Measurements from ENCODE around the gene RAE1. TPM values are rescaled to one million over a fixed set of nuclear protein-coding genes. Genes with fewer than 3 reads are reported as not detected.
A peak's percentile ranks its signal among the peaks of the same experiment; 100 is the strongest.

The RAE1 gene
- total RNA-seq, 4 donors from 2014 or later, result 24.4 to 42.7 (median 28.3) TPM

DNA sequence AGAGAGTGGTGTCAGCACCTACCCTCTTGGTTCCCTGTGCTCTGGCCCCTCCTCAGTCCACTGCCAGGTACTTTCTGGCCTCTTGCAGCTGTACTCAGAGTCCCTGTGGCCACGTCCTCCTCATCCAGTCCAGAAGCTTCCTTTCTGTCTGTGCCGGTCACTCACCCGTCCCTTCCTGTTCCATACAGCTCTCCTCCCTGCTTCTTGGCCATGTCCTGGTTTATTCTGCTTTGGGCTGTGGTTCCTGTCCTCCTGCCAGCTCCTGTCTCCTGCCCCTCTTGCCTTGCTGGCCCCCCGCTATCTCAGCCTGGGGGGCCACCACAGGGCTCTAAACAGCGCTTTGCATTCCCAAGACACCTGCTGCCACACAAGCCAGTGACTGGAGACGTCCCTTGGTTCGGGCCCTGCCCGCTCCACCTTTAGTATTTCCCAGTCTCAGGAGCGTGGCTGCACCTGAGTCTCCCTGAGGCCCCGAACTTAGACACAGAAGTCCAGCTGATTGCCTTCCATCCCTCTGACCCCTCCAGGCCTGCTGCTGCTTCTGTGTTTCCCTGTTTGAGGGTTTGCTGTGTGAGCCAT lies 24.7 kb downstream of the RAE1 start:
- H3K36me3 ChIP-seq, result peaks cover 4 to 60% (median 10%) of the 10 kb centered on the region in 3 donors
- WGBS, 2 donors, result 87 to 89% methylated on average over 9 to 10 of the region's 10 CpGs
- no peaks in the 10 kb centered on the region for H3K27me3 ChIP-seq
- peak overlapping the region in 1 of 4 donors; percentile 8 for H3K4me3 ChIP-seq
- peak overlapping the region; percentile 1 to 65 (median 30) for H3K27ac ChIP-seq
- intact Hi-C loops (cut with DNase I), result no loop called here
- TF ChIP-seq POLR2A (IDR thresholded peaks at IDR 0.05), result no peak
- TF ChIP-seq, protein P1, sequence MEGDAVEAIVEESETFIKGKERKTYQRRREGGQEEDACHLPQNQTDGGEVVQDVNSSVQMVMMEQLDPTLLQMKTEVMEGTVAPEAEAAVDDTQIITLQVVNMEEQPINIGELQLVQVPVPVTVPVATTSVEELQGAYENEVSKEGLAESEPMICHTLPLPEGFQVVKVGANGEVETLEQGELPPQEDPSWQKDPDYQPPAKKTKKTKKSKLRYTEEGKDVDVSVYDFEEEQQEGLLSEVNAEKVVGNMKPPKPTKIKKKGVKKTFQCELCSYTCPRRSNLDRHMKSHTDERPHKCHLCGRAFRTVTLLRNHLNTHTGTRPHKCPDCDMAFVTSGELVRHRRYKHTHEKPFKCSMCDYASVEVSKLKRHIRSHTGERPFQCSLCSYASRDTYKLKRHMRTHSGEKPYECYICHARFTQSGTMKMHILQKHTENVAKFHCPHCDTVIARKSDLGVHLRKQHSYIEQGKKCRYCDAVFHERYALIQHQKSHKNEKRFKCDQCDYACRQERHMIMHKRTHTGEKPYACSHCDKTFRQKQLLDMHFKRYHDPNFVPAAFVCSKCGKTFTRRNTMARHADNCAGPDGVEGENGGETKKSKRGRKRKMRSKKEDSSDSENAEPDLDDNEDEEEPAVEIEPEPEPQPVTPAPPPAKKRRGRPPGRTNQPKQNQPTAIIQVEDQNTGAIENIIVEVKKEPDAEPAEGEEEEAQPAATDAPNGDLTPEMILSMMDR (IDR thresholded peaks at IDR 0.05), result no peak
- no peaks in the 10 kb centered on the region for H3K4me1 ChIP-seq
- no peak for DNase-seq
- H3K9me3 ChIP-seq, result no peaks in the 10 kb centered on the region

DNA sequence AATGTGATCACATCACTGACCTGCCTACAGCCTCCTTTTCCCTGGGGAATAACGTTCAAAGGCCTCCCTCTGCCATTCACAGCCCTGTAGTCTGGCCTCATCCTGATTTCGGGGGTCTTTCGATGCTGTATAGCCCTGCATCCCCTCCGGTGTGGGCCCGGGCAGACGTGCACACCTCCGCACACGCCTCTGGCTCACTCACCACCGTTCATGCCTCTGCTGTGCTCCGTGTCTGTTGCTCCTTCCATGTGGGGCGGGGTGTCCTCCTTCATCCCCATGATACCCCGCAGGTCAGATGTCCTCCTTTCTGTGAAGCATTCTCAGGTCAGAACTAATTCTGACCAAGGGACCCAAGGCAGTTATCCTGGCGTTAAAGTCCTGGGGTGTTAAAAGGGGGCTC lies 26.3 kb downstream of the RAE1 start:
- WGBS, 2 donors, result 84 to 85% methylated on average over 12 to 13 of the region's 13 CpGs
- Histone ChIP-seq H3K27me3 (no peaks in the 10 kb centered on the region), H3K36me3 (peaks cover 0 to 52% (median 15%) of the 10 kb centered on the region in 3 donors), H3K4me1 (no peaks in the 10 kb centered on the region), H3K27ac (no peak overlapping the region), H3K9me3 (no peaks in the 10 kb centered on the region), H3K4me3 (no peak overlapping the region)
- intact Hi-C loops (cut with DNase I), result no loop called here
- TF ChIP-seq, protein P1 (IDR thresholded peaks at IDR 0.05), result no peak
- no peak for TF ChIP-seq POLR2A (IDR thresholded peaks at IDR 0.05)
- no peak for DNase-seq

DNA sequence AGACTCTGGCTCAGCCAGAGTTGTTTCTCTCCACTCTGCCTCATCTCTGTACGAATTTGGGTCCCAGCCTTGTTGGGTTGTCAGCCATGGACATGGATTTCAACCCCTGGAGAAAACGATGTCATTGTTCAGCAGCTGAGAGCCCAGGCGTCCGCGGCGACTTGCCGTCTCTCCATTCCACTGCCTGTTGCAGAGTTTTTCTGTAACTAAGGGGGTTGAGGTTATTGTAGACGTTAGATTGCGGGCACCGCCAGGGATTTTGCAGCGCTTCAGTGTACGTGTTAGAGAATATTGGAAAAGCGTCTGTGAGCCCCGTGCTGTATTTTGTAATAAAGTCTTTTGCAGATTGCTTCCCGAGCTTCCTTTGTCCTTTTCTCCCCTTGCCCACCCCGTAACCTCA lies 27.1 kb downstream of the RAE1 start:
- peaks cover 0 to 48% (median 15%) of the 10 kb centered on the region in 3 donors for H3K36me3 ChIP-seq

DNA sequence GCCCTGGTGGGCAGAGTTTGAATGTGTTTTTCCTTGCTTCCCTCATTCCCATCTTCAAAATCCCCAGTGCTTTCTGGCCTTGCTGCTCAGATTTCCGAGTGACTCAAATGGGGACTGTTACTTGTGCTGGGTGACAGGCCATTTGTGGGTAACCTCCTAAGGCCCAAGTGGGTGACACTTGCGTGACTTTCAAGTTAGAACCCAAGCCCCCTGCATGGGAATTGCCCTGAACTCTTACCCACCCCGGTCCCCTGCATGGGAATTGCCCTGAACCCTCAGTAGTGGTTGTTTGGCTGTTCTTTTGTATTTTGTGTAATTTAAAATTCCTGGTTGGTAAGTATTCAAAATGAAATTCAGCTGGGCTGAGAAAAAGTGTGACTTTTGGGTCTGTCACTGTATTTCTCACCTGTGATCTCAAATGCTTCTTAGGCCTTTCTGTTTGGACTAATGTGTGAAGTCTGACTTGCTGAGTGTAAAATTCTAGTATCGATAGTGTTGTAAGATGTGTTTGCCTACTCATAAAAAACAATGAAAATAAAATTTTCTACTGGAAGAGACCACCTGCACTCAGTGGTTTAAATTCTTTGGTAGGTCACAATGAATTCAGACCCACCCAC lies 27.7 kb downstream of the RAE1 start:
- H3K27me3 ChIP-seq, result no peaks in the 10 kb centered on the region
- H3K9me3 ChIP-seq, result no peaks in the 10 kb centered on the region
- peaks cover 0 to 44% (median 15%) of the 10 kb centered on the region in 3 donors for H3K36me3 ChIP-seq
- H3K4me3 ChIP-seq, result no peak overlapping the region
- 83 to 84% methylated on average over 4 of the region's 4 CpGs for WGBS, 2 donors
- TF ChIP-seq POLR2A (IDR thresholded peaks at IDR 0.05), result no peak
- TF ChIP-seq, protein P1 (IDR thresholded peaks at IDR 0.05), result no peak
- no peaks in the 10 kb centered on the region for H3K4me1 ChIP-seq
- no peak overlapping the region for H3K27ac ChIP-seq
- intact Hi-C loops (cut with DNase I), result no loop called here
- DNase-seq, result no peak

More for the DNA sequence above, 27.1 kb downstream of the RAE1 start:
- TF ChIP-seq POLR2A (IDR thresholded peaks at IDR 0.05), result no peak
- TF ChIP-seq, protein P1 (IDR thresholded peaks at IDR 0.05), result no peak
- Histone ChIP-seq H3K27me3 (no peaks in the 10 kb centered on the region), H3K9me3 (no peaks in the 10 kb centered on the region), H3K4me1 (no peaks in the 10 kb centered on the region), H3K27ac (no peak overlapping the region), H3K4me3 (no peak overlapping the region)
- intact Hi-C loops (cut with DNase I), result no loop called here
- WGBS, 2 donors, result 85 to 89% methylated on average over 14 to 16 of the region's 16 CpGs
- no peak for DNase-seq

DNA sequence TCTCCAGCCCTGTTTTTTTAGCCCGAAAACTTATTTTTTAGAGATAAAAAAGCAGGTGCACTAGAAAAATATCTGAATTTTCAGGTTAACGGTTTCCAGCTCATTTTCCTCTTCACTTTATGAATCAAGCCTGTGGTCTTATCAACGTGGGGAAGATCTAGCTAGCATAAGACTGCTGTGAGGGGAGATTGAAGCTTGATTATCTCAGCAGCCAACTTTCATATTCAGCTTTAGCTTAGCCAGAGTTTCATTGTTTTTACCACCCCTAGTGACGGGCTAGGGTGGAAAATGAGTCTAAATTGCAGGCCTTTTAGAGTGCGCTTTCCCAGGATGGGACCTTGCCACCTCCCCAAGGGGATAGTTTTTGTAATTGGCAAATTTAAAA lies 28.2 kb downstream of the RAE1 start:
- Histone ChIP-seq H3K36me3 (peaks cover 0 to 39% (median 18%) of the 10 kb centered on the region in 3 donors), H3K27me3 (no peaks in the 10 kb centered on the region), H3K4me3 (no peak overlapping the region), H3K27ac (no peak overlapping the region), H3K4me1 (no peaks in the 10 kb centered on the region), H3K9me3 (no peaks in the 10 kb centered on the region)
- TF ChIP-seq, protein P1 (IDR thresholded peaks at IDR 0.05), result no peak
- no peak for TF ChIP-seq POLR2A (IDR thresholded peaks at IDR 0.05)
- 76 to 84% methylated on average over 5 of the region's 5 CpGs for WGBS, 2 donors
- no peak for DNase-seq
- intact Hi-C loops (cut with DNase I), result no loop called here

Measured in esophagus squamous epithelium (tissue), 5 donors.